GM03348 (cell line): ENCODE data around the gene BLTP3A.
A peak's percentile ranks its signal among the peaks of the same experiment; 100 is the strongest.
"Not testable (repeated sequence)": the region's sequence is repeated elsewhere in the genome, so short reads cannot be mapped to it uniquely, and the experiment has no call there.

Source experiments
- DNase-seq: peaks from one replicate; pipeline ENCODE4 v3.0.0; 2012; ENCODE audit warnings: low spot score

BLTP3A gene, protein sequence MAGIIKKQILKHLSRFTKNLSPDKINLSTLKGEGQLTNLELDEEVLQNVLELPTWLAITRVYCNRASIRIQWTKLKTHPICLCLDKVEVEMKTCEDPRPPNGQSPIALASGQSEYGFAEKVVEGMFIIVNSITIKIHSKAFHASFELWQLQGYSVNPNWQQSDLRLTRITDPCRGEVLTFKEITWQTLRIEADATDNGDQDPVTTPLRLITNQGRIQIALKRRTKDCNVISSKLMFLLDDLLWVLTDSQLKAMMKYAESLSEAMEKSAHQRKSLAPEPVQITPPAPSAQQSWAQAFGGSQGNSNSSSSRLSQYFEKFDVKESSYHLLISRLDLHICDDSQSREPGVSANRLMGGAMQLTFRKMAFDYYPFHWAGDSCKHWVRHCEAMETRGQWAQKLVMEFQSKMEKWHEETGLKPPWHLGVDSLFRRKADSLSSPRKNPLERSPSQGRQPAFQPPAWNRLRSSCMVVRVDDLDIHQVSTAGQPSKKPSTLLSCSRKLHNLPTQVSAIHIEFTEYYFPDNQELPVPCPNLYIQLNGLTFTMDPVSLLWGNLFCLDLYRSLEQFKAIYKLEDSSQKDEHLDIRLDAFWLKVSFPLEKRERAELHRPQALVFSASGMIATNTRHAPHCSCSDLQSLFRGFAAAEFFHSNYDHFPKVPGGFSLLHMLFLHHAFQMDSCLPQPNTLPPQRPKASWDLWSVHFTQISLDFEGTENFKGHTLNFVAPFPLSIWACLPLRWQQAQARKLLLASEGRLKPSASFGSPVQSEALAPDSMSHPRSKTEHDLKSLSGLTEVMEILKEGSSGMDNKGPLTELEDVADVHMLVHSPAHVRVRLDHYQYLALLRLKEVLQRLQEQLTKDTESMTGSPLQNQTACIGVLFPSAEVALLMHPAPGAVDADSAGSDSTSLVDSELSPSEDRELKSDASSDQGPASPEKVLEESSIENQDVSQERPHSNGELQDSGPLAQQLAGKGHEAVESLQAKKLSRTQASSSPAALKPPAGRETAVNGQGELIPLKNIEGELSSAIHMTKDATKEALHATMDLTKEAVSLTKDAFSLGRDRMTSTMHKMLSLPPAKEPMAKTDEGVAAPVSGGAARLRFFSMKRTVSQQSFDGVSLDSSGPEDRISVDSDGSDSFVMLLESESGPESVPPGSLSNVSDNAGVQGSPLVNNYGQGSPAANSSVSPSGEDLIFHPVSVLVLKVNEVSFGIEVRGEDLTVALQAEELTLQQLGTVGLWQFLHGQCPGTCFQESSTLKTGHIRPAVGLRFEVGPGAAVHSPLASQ (N-terminal part only)

DNA sequence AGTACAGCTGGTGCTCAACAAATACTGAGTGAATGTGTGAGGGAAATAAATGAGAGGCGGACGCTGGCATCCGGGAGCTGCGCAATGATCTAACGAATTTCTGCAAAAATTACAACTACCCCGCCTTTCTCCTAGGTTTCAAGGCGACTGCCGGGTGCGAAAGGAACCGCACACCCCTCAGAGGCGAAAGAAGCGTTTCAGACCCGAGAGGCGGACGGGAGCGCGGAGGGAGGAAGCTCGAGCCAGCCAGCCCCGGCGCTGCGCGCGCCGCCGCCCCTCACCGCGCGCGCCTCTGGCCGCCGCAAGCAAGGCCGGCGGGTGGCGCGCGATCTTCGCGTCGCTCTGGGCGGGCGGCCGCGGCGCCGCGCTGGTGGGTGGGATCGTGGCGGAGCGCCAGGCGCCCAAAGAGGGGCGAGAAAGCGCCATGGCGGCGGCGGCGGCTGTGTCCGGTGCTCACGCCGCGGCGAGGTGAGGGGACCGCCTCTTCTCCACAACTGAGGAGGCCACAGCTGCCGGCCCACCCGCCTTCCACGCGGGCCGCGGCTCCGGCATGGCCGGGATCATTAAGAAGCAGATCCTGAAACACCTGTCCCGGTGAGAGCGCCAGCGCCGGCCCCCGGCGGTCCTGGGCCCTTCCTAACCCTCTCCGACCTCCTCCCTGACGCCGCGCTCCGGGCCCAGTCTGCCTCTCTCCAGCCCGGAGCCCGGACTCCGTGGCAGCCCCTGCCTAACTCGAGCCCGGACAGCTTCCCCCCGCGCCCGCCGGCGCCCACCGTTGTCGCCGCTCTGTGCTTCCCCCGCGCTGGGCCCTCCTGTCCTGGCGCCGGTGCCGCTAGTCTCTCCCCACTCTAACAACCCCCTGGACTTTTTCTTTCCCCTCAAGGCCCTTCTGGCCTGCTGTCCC lies at the start of gene BLTP3A:
Gene BLTP3A (plus strand): TSS at position 383 of the 904 bp plus-strand sequence. CDS start 168 bp downstream, at position 551.
- DNase-seq, result peak; percentile 95

DNA sequence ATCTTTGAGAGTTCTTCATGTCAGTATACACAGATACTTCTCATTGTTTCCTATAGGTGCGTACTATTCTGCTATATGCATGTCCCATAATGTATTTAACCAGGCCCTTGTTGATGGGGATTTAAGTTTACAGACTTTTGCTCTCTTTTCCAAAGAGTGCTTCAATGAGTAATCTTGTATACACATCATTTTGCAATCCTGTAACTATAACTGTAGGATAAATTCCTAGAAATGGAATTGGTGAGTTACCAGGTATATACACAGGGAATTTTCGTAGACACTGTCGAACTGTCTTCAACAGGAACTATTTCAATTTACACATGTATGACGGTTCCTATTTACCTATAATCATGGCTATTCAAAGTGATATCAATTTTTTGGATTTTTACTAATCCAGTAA lies 49.8 kb upstream of the BLTP3A start:
- no peak for DNase-seq

DNA sequence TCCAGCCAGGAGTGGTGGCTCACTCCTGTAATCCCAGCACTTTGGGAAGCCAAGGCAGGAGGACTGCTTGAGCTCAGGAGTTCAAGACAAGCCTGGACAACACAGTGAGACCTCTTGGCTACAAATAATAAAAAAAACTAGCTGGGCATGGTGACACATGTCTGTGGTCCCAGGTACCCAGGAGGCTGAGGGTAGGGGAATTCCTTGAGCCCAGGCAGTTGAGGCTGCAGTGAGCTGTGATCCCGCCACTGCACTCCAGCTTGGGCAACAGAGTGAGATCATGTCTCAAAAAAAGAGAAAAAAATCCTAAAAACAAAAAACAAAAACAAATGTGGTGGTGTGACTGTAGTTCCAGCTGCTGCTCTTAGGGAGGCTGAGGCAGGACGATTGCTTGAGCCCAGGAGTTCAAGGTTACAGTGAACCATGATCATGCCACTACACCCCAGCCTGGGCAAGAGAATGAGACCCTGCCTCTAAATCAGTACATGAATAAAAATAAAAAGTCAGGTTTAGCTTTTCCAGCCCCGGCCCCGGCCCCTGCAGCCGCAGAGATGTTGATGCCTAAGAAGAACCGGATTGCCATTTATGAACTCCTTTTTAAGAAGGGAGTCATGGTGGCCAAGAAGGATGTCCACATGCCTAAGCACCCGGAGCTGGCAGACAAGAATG lies 48.1 kb upstream of the BLTP3A start:
- no peak for DNase-seq

DNA sequence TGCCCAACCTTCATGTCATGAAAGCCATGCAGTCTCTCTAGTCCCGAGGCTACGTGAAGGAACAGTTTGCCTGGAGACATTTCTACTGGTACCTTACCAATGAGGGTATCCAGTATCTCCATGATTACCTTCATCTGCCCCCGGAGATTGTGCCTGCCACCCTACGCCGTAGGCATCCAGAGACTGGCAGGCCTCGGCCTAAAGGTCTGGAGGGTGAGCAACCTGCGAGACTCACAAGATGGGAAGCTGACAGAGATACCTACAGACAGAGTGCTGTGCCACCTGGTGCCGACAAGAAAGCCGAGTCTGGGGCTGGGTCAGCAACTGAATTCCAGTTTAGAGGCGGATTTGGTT lies 47.6 kb upstream of the BLTP3A start:
- not testable (repeated sequence) for DNase-seq

DNA sequence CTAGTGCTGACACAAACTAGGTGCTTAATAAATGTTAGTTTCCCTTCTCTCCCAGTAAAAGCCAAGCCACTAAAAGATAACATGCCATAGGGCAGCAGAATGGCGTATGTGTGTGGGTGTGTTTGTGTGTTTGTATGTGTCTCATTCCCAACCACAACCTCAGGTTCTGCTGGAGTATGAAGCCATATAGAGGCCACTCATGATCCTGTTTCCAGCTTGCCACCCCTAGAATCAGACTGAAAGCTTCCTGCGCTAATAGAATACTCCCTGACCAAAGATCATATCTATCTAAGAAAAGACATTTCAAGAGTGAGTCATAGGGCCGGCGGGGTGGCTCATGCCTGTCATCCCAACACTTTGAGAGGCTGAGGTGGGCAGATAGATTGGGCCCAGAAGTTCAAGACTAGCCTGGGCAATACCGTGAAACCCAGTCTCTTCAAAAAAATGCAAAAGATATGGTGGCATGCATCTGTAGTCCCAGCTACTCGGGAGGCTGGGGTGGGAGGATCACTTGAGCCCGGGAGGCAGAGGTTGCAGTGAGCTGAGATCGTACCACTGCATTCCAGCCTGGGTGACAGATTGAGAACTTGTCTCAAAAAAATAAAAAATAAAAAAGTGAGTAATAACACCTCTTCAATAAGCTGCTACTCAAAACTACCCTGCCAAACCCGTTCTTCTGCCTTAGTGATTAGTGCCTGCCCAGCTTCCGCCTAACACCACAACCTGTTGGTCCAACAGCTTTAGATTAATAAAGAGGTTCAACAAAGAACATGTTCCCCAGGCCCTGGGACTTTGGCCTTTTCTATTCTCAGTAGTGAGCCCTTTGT lies 46.4 kb upstream of the BLTP3A start:
- DNase-seq, result no peak

DNA sequence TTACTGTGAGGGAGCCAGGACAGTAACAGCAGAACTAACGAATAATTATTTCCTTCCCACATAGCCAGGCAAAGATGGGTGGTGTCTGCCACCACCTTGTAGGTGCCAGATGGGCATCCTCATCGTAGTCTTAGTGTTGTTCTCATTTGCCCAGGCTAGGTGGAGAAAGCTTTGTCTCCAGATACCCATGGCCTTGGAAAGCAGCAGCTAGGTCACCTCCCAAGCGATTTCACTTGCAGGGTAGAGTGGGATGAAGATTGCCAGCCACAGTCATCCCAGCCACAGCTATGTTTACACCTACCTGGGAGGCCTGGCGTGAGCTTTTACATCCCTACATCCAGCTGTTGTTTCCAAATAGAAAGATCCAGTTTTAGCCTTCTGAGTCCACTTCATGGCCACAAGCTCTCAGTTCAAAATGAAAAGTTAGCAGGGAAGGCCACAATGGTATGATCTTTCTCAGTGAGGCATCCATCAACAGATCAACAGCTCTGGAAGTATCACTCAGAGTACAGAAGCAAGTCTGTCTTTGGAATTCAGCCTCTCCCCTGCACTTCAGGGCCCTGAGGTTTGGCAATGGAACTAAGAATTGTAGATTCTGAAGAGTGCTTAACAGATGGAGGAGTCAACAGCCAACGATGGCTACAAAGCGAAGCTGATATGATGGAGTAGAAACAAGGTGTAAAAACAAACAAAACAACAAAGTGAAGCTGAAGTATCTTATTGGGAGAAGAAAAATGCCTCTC lies 45.6 kb upstream of the BLTP3A start:
- DNase-seq, result no peak

DNA sequence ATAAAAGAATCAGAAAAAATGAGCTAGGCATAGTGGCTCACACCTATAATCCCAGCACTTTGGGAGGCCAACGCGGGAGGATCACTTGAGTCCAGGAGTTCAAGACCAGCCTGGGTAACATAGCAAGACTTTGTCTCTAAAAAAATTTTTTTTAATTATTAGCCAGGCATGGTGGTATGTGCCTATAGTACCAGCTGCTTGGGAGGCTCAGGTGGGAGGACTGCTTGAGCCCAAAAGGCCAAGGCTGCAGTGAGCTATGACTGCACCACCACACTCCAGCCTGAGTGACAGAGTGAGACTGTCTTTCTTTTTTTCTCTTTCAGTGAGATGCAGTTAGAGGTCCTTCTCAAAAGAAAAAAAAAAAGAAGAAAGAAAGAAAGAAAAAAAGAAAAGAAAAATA lies 43.1 kb upstream of the BLTP3A start:
- DNase-seq, result no peak

DNA sequence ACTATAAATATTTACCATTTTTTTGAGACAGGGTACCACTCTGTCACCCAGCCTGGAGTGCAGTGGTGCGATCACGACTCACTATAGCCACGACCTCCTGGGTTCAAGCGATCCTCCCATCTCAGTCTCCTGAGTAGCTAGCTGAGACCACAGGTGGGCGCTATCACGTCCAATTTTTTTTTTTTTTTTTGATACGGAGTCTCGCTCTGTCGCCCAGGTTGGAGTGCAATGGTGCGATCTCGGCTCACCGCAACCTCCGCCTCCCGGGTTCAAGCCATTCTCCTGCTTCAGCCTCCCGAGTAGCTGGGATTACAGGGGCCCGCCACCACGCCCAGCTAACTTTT lies 35.4 kb upstream of the BLTP3A start:
- DNase-seq, result not testable (repeated sequence)

DNA sequence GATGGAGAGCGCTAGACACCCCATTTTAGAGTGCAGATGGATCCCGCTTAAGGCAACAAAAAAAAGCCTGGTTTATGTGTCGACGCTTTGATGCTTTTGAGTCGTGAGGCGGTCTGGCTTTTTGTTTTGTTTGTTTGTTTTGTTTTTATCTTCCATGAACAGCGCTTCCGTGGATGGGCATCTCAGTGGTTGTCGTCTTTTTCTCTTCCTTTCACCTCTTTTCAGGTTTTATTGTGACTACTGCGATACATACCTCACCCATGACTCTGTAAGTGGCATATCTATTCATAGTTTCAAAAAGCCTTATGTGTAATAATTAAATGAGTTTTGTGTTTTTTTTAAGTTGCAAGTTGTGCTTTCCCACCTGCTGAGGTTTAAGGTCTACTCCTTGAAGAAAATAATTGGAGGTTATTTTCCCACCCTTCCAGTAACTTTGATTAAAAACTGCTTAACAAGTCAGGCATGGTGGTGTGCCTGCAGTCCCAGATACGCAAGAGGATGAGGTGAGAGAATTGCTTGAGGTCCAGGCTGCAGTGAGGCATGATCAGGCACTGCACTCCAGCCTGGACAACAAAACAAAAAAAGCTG lies 34.1 kb upstream of the BLTP3A start:
- no peak for DNase-seq

DNA sequence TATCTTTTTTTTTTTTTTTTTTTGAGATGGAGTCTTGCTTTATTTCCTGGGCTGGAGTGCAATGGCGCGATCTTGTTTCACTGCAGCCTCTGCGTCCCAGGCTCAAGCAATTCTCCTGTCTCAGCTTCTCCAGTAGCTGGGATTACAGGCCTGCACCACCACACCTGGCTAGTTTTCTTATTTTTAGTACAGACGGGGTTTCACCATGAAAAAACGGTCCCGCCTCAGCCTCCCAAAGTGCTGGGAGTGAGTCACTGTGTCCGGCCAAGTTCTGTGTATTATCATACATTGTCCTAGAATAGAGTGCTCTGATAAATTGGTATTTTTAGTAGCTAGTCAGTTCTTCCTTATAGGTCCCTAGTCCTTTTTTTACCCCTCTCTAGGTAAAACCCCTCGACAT lies 31.8 kb upstream of the BLTP3A start:
- no peak for DNase-seq

DNA sequence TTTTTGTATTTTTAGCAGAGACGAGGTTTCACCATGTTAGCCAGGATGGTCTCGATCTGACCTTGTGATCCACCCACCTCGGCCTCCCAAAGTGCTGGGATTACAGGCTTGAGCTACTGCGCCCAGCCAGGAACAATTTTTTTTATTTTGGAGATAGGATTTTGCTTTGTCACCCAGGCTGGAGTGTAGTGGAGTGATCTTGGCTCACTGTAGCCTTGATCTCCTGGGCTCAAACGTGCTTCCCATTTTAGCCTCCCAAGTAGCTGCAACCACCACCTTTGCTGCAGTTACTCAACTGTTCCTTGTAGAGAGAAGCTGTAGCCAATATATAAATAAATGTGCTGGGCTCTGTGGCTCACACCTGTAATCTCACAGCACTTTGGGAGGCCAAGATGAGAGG lies 30.2 kb upstream of the BLTP3A start:
- not testable (repeated sequence) for DNase-seq

DNA sequence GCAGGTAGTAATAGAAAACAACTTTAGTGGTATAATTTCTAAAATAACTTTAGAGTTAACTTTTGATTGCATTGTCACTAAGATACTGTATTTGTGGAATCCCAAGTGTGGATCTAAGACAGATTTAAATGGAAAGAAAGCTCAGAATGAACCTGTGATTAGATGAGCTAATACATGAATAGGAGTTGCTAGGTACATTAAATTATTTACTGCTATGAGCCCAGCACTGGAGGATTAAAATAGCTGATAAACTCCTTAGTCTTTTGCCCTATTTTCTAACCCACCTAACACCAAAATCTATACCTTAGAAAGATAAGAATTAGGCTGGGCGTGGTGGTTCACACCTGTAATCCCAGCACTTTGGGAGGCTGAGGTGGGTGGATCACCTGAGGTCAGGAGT lies 23.7 kb upstream of the BLTP3A start:
- no peak for DNase-seq

DNA sequence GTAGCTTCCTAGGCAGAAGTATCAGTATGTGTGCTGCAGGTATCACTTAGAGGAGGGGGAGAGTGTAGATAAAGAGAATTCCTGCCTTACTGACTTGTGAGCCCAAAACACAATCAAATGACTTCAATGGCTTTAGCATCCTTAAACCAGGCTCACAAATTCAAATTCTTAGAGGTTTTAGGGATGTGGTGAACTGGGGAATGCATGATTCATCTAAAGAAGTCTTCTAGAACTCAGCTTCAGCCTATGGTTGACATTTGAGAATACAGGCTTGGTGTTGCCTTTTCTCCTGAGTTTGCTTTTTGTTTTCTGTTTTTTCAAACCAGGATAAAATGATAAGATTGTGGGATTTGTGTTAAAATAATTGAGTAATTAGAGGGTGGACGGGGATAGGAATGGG lies 20.2 kb upstream of the BLTP3A start:
- peak; percentile 72 for DNase-seq

DNA sequence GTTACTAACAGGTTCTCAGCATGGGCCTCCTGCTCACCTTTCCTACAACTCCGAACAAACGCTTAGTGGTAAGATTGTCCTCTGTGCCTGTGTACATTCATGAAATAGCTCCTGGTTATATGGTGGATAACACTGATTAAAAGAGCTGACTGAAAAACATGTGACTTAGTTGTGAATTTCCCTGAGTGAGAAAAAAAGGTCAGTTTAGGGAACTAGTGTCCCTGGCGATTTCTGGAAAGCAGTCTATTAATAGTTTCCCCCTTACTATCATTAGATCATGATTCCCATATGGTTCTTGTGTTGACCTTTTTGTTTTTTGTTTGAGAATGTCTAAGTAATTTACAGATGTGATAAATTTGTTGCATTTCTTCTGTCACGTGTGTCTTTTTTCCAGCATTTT lies 18.9 kb upstream of the BLTP3A start:
- DNase-seq, result no peak

DNA sequence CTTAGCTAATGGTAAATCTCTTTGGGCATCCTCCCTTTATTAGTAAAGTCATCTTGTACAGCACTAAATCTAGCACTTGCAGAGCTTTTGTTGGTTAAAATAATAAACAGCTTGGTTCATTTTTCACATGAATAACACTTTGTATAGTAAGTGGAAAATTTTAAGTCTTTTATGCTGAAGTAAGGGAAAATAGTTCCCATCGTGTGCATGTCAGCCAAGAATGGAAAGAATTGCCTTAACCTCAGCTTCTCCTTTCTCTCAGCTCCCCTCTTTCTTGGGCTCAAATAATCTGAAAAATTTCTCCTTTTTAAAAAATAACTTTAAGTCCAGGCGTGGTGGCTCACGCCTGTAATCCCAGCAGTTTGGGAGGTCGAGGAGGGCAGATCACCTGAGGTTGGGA lies 18.0 kb upstream of the BLTP3A start:
- DNase-seq, result no peak

DNA sequence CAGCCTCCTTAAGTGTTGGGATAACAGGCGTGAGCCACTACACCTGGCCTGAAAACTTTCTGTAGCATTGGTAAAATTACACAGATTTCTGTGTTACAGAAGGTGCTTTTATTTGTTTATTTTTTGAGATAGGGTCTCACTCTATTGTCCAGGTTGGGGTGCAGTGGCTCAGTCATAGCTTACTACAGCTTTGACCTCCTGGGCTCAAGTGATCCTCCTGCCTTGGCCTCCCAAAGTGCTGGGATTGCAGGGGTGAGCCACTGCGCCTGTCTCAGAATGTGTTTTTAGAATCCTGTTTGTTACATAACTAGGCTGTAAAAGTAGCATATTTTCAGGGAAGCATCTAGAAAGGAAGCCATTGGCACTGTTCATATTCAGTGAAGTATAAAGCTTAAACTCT lies 16.9 kb upstream of the BLTP3A start:
- DNase-seq, result no peak

DNA sequence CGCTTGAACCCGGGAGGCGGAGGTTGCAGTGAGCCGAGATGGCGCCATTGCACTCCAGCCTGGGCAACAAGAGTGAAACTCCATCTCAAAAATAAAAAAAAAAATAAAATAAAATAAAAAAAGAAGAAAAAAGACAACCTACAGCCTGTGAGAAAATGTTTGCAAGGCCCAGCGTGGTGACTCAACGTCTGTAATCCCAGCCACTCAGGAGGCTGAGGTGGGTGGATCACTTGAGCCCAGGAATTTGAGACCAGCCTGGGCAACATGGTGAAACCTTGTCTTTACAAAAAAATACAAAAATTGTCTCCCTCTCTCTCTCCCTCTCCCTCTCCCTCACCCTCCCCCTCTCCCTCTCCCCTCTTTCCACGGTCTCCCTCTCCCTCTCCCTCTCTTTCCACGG lies 6.5 kb upstream of the BLTP3A start:
- not testable (repeated sequence) for DNase-seq

DNA sequence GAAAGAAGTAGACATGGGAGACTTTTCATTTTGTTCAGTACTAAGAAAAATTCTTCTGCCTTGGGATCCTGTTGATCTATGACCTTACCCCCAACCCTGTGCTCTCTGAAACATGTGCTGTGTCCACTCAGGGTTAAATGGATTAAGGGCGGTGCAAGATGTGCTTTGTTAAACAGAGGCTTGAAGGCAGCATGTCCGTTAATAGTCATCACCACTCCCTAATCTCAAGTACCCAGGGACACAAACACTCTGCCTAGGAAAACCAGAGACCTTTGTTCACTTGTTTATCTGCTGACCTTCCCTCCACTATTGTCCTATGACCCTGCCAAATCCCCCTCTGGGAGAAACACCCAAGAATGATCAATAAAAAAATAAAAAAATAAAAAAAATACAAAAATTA lies 4.7 kb upstream of the BLTP3A start:
- not testable (repeated sequence) for DNase-seq

DNA sequence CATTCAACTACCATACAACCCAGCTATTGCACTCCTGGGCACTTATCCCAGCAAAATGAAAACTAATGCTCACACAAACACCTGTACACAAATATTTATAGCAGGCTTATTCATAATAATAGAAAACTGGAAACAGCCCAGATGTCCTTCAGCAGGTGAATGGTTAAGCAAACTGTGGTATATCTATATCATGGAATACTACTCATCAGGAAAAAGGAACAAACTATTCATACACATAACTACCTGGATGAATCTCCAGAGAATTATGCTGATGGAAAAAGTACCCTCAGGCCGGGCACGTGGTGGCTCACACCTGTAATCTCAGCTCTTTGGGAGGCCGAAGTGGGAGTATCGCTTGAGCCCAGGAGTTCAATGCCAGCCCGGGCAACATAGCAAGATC lies 3.8 kb upstream of the BLTP3A start:
- no peak for DNase-seq
